SK-N-SH (cell line): ENCODE measurements around the gene PDGFC. TPM values are rescaled to one million over a fixed set of nuclear protein-coding genes. Genes with fewer than 3 reads are reported as not detected.

ENCODE experiments used
- CTCF ChIA-PET: fragments of 300-600, 350-600 bp; formaldehyde crosslinking; extraction: SDS; loops from one replicate; lab custom pipeline; 2021; lab: Yijun Ruan, JAX
- POLR2A ChIA-PET: fragments of 350-600 bp; sonication (Branson Sonifier 250); formaldehyde crosslinking; extraction: SDS; loops from one replicate; lab custom pipeline; 2020; ENCODE audit warnings: antibody characterized with exemption, inconsistent platforms; lab: Yijun Ruan, JAX
- DNase-seq: peaks from one replicate; pipeline ENCODE4 v3.0.0; 2012
- H2AFZ ChIP-seq: fragments of 200-600 bp; sonication (generic); 2 replicates; pipeline ENCODE4 v1.8.1; 2016; ENCODE audit warnings: antibody characterized with exemption, mild to moderate bottlenecking, low read depth
- H3F3A ChIP-seq: fragments of 200-600 bp; sonication (generic); replicated peaks from 2 replicates; pipeline ENCODE3; 2016; ENCODE audit warnings: antibody characterized with exemption, mild to moderate bottlenecking; ENCODE audit not compliant: insufficient read depth
- H3K27ac ChIP-seq, 2 experiments: fragments of 200-500 bp in 1 of 2; fragments of 200-600 bp in 1 of 2; sonication (Bioruptor generic) in 1 of 2; sonication (generic), shearing (Covaris generic) in 1 of 2; 2 replicates each; pipeline versions ENCODE4 v1.5.1 to v1.6.1; 2014 to 2016; ENCODE audit warnings: low read depth in 2 of 2, inconsistent platforms in 1 of 2, low read length in 1 of 2, mild to moderate bottlenecking in 1 of 2, mixed read lengths in 1 of 2
- H3K27me3 ChIP-seq: fragments of 200-600 bp; sonication (generic), shearing (Covaris generic); 2 replicates; pipeline ENCODE4 v1.6.1; 2016; ENCODE audit warnings: mixed run types; ENCODE audit not compliant: insufficient read depth
- H3K36me3 ChIP-seq, 2 experiments: fragments of 200-500 bp in 1 of 2; fragments of 200-600 bp in 1 of 2; sonication (Bioruptor generic) in 1 of 2; sonication (generic) in 1 of 2; replicated peaks in 1 of 2; 2 replicates each; pipeline versions ENCODE3 to v1.5.1; 2014 to 2016; ENCODE audit warnings: low read length in 1 of 2, mild to moderate bottlenecking in 1 of 2; ENCODE audit not compliant: insufficient read depth in 2 of 2, control insufficient read depth in 1 of 2
- H3K4me1 ChIP-seq, 2 experiments: fragments of 200-500 bp in 1 of 2; fragments of 200-600 bp in 1 of 2; sonication (Bioruptor generic) in 1 of 2; sonication (generic), shearing (Covaris generic) in 1 of 2; 2 replicates each; pipeline versions ENCODE4 v1.5.1 to v1.6.1; 2014 to 2016; ENCODE audit warnings: low read depth in 1 of 2, low read length in 1 of 2, mixed run types in 1 of 2; ENCODE audit not compliant: insufficient read depth in 2 of 2, control insufficient read depth in 1 of 2
- H3K4me2 ChIP-seq: fragments of 200-600 bp; sonication (generic), shearing (Covaris generic); 2 replicates; pipeline ENCODE4 v1.6.1; 2017; ENCODE audit warnings: mixed run types
- H3K4me3 ChIP-seq, 2 experiments: fragments of 200-500 bp in 1 of 2; fragments of 200-600 bp in 1 of 2; sonication (Bioruptor generic) in 1 of 2; sonication (generic), shearing (Covaris generic) in 1 of 2; 2 replicates each; pipeline versions ENCODE4 v1.5.1 to v1.8.1; 2014 to 2016; ENCODE audit warnings: low read depth in 2 of 2, inconsistent platforms in 1 of 2, low read length in 1 of 2, mild to moderate bottlenecking in 1 of 2, mixed read lengths in 1 of 2, moderate library complexity in 1 of 2
- H3K79me2 ChIP-seq: fragments of 200-600 bp; sonication (generic); 2 replicates; pipeline ENCODE4 v1.8.1; 2017; ENCODE audit warnings: mild to moderate bottlenecking; ENCODE audit not compliant: insufficient read depth
- H3K9ac ChIP-seq: fragments of 200-600 bp; sonication (generic); 2 replicates; pipeline ENCODE4 v1.6.1; 2017; ENCODE audit warnings: mixed run types
- H3K9me2 ChIP-seq: fragments of 200-600 bp; sonication (generic); 2 replicates; pipeline ENCODE4 v1.6.1; 2017; ENCODE audit warnings: mixed run types
- H3K9me3 ChIP-seq: fragments of 200-600 bp; sonication (generic); 2 replicates; pipeline ENCODE4 v1.6.1; 2017; ENCODE audit warnings: mixed run types, mild to moderate bottlenecking, moderate library complexity
- H4K20me1 ChIP-seq: fragments of 200-600 bp; sonication (generic); 2 replicates; pipeline ENCODE4 v1.6.1; 2017; ENCODE audit warnings: mild to moderate bottlenecking, mixed run types; ENCODE audit not compliant: insufficient read depth
- ELF1 ChIP-seq: IDR thresholded peaks from 2 replicates; pipeline ENCODE4 v1.4.0; 2012
- EP300 ChIP-seq, 2 experiments: IDR thresholded peaks; 2 replicates each; pipeline versions ENCODE4 v1.4.0 to v1.6.1; 2012; ENCODE audit warnings: borderline replicate concordance in 1 of 2, low read depth in 1 of 2, low read length in 1 of 2
- EZH2phosphoT487 ChIP-seq: fragments of 200-600 bp; sonication (generic); IDR thresholded peaks from 2 replicates; pipeline ENCODE4 v1.6.1; 2017; ENCODE audit warnings: low read depth, mixed run types, mild to moderate bottlenecking, antibody characterized with exemption, moderate library complexity, borderline replicate concordance
- FOXJ3 ChIP-seq: sonication (generic); formaldehyde crosslinking; IDR thresholded peaks from 2 replicates; pipeline ENCODE4 v1.5.1; 2020; ENCODE audit warnings: mild to moderate bottlenecking, missing genetic modification reagents
- GABPA ChIP-seq: IDR thresholded peaks from 2 replicates; pipeline ENCODE4 v1.4.0; 2012; ENCODE audit warnings: low read depth, mild to moderate bottlenecking
- GATA2 ChIP-seq: sonication (generic); formaldehyde crosslinking; IDR thresholded peaks from 2 replicates; pipeline ENCODE4 v1.5.0; 2020; ENCODE audit warnings: mild to moderate bottlenecking, missing genetic modification reagents
- JUND ChIP-seq: IDR thresholded peaks from 2 replicates; pipeline ENCODE4 v1.4.0; 2012
- MXI1 ChIP-seq: IDR thresholded peaks from 2 replicates; pipeline ENCODE4 v1.6.1; 2012; ENCODE audit warnings: mild to moderate bottlenecking, low read depth, low read length, improper control_type of control experiment
- NFIC ChIP-seq: IDR thresholded peaks from 2 replicates; pipeline ENCODE4 v1.4.0; 2012; ENCODE audit warnings: borderline replicate concordance
- NRF1 ChIP-seq: IDR thresholded peaks from 2 replicates; pipeline ENCODE4 v1.6.1; 2012; ENCODE audit warnings: low read depth, mild to moderate bottlenecking, low read length
- POLR2AphosphoS5 ChIP-seq: IDR thresholded peaks from 2 replicates; pipeline ENCODE4 v1.6.1; 2012; ENCODE audit warnings: low read depth, low read length
- RFX5 ChIP-seq: IDR thresholded peaks from 2 replicates; pipeline ENCODE4 v1.6.1; 2012; ENCODE audit warnings: mild to moderate bottlenecking, improper control_type of control experiment, low read length
- RXRA ChIP-seq: IDR thresholded peaks from 2 replicates; pipeline ENCODE4 v1.4.0; 2012; ENCODE audit warnings: low read depth, mild to moderate bottlenecking, borderline replicate concordance
- SIN3A ChIP-seq: IDR thresholded peaks from 2 replicates; pipeline ENCODE4 v1.6.1; 2012; ENCODE audit warnings: low read depth, mild to moderate bottlenecking, low read length, moderate library complexity, borderline replicate concordance
- SMC3 ChIP-seq: IDR thresholded peaks from 2 replicates; pipeline ENCODE4 v1.6.1; 2012; ENCODE audit warnings: low read depth, low read length, improper control_type of control experiment
- TAF1 ChIP-seq: IDR thresholded peaks from 2 replicates; pipeline ENCODE4 v1.6.1; 2012; ENCODE audit warnings: low read depth, mild to moderate bottlenecking, low read length, moderate library complexity, borderline replicate concordance
- TCF12 ChIP-seq: IDR thresholded peaks from 2 replicates; pipeline ENCODE4 v1.4.0; 2012
- TEAD4 ChIP-seq: IDR thresholded peaks from 2 replicates; pipeline ENCODE4 v1.4.0; 2012; ENCODE audit warnings: mild to moderate bottlenecking, borderline replicate concordance; ENCODE audit not compliant: insufficient read depth
- WGBS: methylation state at CpG from one replicate; pipeline ENCODE4 v1.1.6; 2017; ENCODE audit warnings: low lambda C conversion rate; 5-methylcytosine and 5-hydroxymethylcytosine counted together
- polyA plus RNA-seq, 3 experiments: library from polyadenylated mRNA; depleted of rRNA; stranded (reverse); fragments of >200 nt; gene quantifications; 2 replicates each; pipeline ENCODE4 v1.2.3, GENCODE V29; 2012
- TF ChIP-seq, protein P1 (sequence below): fragments of 150-350 bp; IDR thresholded peaks from 2 replicates; pipeline ENCODE4 v1.6.1; 2017; ENCODE audit warnings: antibody characterized with exemption, low read length, low read depth, borderline replicate concordance
- TF ChIP-seq, protein P2 (sequence below): IDR thresholded peaks from 2 replicates; pipeline ENCODE4; 2012
- TF ChIP-seq, protein P3 (sequence below): fragments of 150-350 bp; IDR thresholded peaks from 2 replicates; pipeline ENCODE4 v1.6.1; 2016; ENCODE audit warnings: mild to moderate bottlenecking, low read depth, low read length
- TF ChIP-seq, protein P4 (sequence below): IDR thresholded peaks from 2 replicates; pipeline ENCODE4 v1.4.0; 2012; ENCODE audit warnings: low read depth
- TF ChIP-seq, protein P5 (sequence below): IDR thresholded peaks from 2 replicates; pipeline ENCODE4 v1.4.0; 2012; ENCODE audit warnings: low read depth, borderline replicate concordance

Gene PDGFC
- polyA plus RNA-seq, 1 of the 3 experiments (the other 2 are of a cell fraction), result 29.8 TPM

DNA sequence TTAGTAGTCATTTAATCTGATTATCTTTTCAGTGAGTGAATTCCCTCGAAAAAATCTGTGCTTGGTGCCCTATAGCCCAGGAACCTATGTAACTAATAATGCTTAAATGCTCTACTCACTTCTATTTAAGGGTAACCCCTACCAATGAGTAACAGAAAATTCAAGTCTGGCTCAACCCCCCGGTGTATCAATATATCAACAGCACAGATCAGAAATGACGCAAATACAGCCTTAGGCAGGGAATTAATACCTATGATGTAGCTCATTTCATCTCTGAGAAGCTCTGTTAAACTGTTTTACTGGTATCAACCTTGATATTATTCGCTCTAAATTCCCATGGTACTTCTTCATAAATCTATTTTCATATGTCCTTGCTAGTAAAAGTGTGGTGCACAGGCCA, 28.6 kb downstream of the PDGFC start:
- no peak for DNase-seq
- Histone ChIP-seq H3F3A (peaks cover 48% of the 10 kb centered on the region), H3K9ac (peak overlapping the region; percentile 43), H3K4me3 (no peak overlapping the region), H3K4me2 (peak overlapping the region; percentile 43), H3K36me3 (no peaks in the 10 kb centered on the region), H3K27me3 (no peaks in the 10 kb centered on the region), H2AFZ (no peak overlapping the region), H3K27ac (peak overlapping the region; percentile 28 to 95; a peak in 3 of 4 replicates), H3K9me3 (no peaks in the 10 kb centered on the region), H3K9me2 (no peaks in the 10 kb centered on the region), H4K20me1 (no peaks in the 10 kb centered on the region), H3K79me2 (peaks cover 87% of the 10 kb centered on the region), H3K4me1 (peaks cover 0 to 75% of the 10 kb centered on the region in 2 experiments; a peak in 3 of 4 replicates)
- POLR2A ChIA-PET, result no interaction called here
- TF ChIP-seq TCF12 (no peak), JUND (no peak), EZH2phosphoT487 (no peak), RFX5 (no peak), MXI1 (no peak), NRF1 (no peak), POLR2AphosphoS5 (no peak), RXRA (no peak), GABPA (no peak), GATA2 (CRISPR knock-in tag) (no peak)
- TF ChIP-seq, protein P1, sequence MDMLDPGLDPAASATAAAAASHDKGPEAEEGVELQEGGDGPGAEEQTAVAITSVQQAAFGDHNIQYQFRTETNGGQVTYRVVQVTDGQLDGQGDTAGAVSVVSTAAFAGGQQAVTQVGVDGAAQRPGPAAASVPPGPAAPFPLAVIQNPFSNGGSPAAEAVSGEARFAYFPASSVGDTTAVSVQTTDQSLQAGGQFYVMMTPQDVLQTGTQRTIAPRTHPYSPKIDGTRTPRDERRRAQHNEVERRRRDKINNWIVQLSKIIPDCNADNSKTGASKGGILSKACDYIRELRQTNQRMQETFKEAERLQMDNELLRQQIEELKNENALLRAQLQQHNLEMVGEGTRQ, result no peak
- TF ChIP-seq, protein P2, sequence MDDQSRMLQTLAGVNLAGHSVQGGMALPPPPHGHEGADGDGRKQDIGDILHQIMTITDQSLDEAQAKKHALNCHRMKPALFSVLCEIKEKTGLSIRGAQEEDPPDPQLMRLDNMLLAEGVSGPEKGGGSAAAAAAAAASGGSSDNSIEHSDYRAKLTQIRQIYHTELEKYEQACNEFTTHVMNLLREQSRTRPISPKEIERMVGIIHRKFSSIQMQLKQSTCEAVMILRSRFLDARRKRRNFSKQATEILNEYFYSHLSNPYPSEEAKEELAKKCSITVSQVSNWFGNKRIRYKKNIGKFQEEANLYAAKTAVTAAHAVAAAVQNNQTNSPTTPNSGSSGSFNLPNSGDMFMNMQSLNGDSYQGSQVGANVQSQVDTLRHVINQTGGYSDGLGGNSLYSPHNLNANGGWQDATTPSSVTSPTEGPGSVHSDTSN, result no peak
- CTCF ChIA-PET, result no interaction called here
- 45% methylated on average over 4 of the region's 4 CpGs for WGBS

DNA sequence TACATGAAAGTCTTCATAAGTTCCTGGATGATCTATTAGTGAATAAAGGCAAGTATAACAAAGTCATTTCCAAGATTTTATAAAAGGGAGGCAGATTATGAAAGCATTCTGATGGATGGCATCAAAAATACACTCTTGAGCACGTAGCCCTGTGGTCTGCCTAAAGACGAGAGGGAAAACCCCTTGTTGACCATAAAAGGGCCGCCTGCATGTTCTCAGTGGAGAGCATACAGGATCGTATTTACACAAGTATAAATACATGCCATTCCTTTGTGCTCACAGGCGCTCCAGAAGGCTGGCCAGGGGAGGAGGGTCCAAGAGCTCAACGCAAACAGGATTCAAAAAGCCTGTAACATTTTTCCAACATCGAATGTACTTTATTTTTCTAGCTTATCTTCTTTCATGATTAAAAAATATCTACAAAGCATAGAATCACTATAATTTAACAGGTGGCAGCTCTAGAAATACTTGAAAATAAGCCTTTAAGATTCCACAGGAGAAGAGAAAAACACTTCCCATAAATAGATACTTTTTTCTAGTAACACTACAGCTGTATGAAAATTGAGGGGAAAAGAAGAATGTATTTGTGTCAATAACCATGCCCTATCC, 29.6 kb downstream of the PDGFC start:
- Histone ChIP-seq H3K27ac (peak overlapping the region; percentile 50 to 95; a peak in 3 of 4 replicates), H3F3A (peaks cover 42% of the 10 kb centered on the region), H3K79me2 (peaks cover 87% of the 10 kb centered on the region), H2AFZ (no peak overlapping the region; the same call in 1 of the 2 replicates), H3K4me1 (peaks cover 0 to 66% of the 10 kb centered on the region in 2 experiments; a peak in 3 of 4 replicates), H3K9ac (peak overlapping the region; percentile 77), H4K20me1 (no peaks in the 10 kb centered on the region), H3K27me3 (no peaks in the 10 kb centered on the region), H3K36me3 (peaks cover 0 to 1% of the 10 kb centered on the region in 2 experiments), H3K9me3 (no peaks in the 10 kb centered on the region), H3K4me3 (peak overlapping the region; percentile 21 to 31; a peak in 3 of 4 replicates), H3K9me2 (no peaks in the 10 kb centered on the region), H3K4me2 (peak overlapping the region; percentile 63)
- 3% methylated on average over 7 of the region's 7 CpGs for WGBS
- TF ChIP-seq SMC3 (no peak), FOXJ3 (CRISPR knock-in tag) (no peak), TAF1 (no peak; the same call in 1 of the 2 replicates), SIN3A (peak; percentile 37; the same call in 1 of the 2 replicates), JUND (no peak), RXRA (no peak), TCF12 (peak; percentile 77), EP300 (IDR thresholded peaks at IDR 0.05; ENCODE audit: borderline replicate concordance in 1 of 2, low read depth in 1 of 2, low read length in 1 of 2) (peak in 1 of 2 experiments; percentile 71; a peak in 2 of 4 replicates), ELF1 (no peak), GABPA (no peak), NFIC (peak; percentile 26; the same call in 1 of the 2 replicates), TEAD4 (peak; percentile 62; the same call in 1 of the 2 replicates)
- TF ChIP-seq, protein P3, sequence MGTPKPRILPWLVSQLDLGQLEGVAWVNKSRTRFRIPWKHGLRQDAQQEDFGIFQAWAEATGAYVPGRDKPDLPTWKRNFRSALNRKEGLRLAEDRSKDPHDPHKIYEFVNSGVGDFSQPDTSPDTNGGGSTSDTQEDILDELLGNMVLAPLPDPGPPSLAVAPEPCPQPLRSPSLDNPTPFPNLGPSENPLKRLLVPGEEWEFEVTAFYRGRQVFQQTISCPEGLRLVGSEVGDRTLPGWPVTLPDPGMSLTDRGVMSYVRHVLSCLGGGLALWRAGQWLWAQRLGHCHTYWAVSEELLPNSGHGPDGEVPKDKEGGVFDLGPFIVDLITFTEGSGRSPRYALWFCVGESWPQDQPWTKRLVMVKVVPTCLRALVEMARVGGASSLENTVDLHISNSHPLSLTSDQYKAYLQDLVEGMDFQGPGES, result no peak
- TF ChIP-seq, protein P2, result peak; percentile 69
- TF ChIP-seq, protein P4, sequence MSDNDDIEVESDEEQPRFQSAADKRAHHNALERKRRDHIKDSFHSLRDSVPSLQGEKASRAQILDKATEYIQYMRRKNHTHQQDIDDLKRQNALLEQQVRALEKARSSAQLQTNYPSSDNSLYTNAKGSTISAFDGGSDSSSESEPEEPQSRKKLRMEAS, result 0 out of 2 replicates have a peak, but pooled peaks have one; percentile 46
- TF ChIP-seq, protein P5, sequence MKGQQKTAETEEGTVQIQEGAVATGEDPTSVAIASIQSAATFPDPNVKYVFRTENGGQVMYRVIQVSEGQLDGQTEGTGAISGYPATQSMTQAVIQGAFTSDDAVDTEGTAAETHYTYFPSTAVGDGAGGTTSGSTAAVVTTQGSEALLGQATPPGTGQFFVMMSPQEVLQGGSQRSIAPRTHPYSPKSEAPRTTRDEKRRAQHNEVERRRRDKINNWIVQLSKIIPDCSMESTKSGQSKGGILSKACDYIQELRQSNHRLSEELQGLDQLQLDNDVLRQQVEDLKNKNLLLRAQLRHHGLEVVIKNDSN, result no peak
- DNase-seq, result no peak
- CTCF ChIA-PET, result no interaction called here
- POLR2A ChIA-PET, result no interaction called here
